T-helper 9 cell (primary cell): ENCODE measurements around the gene CACNA2D3.

Experiments
- DNase-seq: peaks from one replicate; pipeline ENCODE4 v3.0.0-alpha.2; 2020

Gene CACNA2D3

DNA sequence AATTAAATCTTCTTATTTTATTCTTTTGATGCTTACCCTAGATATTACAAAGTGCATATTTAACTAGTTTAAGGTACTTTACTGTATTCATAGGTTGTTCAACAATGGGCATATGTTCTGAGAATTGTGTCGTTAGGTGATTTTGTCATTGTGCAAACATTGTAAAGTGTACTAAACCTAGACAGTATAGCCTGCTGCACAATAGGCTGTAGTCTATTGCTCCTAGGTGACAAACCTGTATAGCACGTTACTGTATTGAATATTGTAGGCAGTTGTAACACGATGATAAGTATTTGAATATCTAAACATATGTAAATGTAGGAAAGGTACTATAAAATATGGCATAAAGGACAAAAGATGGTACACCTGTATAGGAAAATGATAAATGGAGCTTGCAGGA, 100.7 kb downstream of the CACNA2D3 start:
- DNase-seq: no peak

DNA sequence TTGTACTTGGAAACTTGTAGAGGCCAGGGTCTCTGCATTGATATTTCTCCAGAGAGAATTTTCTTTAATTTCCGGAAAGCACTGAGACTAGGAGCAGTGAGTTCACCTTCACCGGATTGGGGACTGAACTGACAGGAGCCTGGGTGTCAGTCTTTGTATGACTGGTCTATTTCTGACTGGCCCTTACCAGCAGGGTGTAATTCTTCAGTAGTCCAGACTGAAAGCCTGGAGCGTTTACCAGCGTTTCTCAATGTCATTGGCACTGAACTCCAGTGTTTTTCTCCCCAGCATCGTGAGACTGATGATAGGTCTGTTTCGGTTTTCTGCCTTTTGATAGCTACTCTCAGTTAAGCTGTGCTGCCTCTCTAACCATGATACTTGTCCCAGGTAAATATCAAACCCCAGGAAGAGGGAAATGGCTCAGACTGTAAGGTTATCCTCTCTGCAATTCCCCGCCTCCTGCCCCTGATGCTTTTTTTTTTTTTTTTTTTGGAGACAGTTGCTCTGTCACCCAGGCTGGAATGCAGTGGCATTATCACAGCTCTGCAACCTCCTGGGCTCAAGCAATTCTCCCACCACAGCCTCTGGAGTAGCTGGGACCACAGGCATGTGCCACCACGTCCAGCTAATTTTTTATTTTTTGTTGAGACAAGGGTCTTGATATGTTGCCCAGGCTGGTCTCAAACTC, 103.6 kb downstream of the CACNA2D3 start:
- no peak for DNase-seq

DNA sequence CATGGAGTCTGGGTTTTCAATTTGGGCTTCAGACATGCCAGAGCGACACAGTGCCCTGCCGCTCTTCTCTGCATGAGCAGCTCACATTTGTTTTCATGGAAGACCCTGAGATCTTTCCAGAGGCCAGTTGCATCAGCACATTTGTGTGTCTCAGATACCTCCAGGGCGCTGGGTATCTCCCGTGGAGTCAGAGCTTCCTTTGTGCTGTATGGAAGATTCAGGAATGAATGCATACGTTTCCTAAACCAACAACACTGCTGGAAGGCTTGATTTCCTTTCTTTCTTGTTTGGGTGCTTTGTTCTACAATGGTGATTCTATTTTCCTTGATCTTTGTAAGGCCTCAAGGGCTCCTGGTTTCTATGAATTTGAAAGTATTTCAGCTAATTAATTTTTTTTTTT, 106.5 kb downstream of the CACNA2D3 start:
- no peak for DNase-seq

DNA sequence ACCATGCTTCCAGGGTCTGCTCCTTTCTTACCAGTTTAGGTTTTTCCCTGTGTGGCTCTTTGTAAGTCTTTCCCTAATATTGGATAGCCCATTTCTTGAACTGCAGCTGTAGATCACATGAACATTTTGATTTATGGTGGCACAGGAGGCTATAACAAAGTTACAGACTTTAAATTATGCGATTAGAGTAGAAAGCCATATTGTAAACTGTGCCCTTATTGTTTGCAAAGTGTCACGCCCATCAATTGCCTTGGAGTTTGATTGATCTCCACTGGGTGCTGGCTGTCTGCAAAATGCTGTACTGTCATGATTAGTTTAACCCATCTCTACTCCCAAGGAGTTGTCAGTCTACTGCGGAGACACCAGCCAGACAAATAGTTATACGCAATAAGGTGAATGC, 110.3 kb downstream of the CACNA2D3 start:
- no peak for DNase-seq

DNA sequence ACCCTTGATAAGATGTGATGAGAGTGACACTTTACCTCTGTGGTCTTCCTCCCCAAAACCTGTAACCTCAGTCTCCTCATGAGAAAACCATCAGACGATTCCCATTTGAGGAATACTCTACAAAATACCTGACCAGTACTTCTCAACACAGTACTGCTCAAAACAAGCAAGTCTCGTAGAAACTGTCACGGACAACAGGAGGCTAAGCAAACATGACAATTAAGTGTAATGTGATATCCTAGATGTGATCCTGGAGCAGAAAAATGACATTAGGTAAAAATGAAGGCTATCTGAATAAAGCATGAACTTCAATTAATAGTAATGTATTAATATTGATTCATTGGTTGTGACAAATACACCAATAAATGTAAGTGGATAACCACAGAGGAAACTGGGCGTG, 113.6 kb downstream of the CACNA2D3 start:
- no peak for DNase-seq

- no peak for DNase-seq
These were observed 114.8 kb downstream of the CACNA2D3 start for GRCh38 chr3:54237109-54237508.

DNA sequence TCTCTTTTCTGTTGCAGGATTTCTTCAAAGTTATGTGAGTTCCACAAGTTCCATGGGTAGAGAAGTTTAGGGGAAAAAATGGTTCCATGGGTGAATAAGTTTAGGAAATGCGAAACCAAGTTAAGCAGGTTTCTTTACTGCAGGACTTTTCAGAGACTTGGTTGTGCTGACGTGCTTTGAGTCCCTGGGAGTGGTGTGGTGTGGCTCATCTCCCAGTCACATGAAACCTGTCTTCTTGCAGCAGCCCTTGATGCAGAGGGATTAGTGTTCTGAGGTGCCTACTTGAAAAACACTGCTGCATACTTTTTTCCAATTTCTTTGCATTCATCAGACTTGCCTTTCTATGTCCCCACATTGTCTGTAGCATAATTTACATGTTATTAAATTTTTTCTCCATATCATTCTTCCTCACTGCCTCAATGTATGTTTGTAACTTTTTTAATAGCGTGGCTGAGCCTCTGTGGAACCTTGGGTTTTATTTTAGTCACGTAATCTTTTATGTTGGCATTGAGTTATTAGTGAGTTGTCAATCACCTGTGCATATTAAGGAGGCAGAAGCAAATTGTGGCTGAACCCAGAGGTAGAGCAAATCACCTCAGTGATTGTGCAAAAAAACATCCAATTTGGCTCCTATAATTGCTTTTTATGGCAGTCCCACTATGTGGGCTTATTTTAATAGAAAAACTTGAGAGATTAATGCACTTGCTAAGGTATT, 115.6 kb downstream of the CACNA2D3 start:
- DNase-seq: no peak

DNA sequence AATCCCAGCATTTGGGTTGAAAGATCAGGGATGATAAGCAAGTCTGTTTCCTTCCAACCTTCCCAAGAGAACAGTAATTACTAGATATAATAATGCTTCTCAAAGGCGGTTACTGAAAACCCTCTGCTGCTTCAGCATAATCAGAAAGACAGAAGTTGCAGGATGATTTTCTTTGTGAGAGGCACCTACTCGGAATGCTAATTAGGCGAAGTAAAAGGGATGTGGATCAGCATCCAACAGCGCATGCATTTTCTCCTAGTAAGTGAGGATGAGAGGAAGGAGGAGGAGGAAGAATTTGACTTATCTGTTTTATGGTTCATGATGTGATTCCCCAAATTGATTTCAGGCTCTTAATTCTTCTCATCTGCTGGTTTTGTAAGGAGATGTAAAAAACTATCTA, 118.0 kb downstream of the CACNA2D3 start:
- DNase-seq: no peak

GRCh38 chr3:54243056-54243931, 120.9 kb downstream of the CACNA2D3 start:
- no peak for DNase-seq

DNA sequence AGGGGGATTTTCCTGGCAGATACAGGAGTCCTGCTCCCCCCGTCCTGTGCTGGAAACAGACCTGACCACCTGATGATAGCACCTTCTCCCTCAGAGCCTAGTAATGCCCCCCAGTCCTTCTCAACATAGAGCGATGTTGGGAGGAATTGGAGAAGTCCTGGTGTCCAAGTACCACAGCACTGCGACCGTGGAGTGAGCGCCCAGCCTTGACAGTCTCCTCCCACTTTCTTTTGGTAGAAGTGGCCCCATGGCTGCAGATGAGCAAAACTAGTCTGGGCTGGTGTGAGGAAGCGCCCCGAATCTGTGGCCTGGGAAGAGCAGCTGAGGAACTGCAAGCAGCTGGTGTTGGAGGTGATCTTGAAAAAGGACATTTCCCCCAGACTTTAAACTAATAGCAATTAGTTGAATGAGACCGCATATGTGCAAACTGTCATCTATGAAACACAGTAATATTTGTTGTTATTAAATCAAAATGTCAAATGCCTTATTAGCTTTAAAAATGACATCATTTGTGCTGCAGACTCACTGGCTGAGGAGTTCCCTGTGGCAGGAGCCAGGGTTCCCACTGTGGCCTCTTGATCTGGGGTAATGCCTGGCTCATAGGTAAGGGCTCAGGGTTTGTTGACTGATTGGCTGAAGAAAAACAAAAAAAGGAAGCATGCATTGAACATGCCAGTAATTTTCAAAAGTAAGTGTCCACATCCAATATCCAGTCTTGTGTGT, 121.8 kb downstream of the CACNA2D3 start:
- no peak for DNase-seq

- no peak for DNase-seq
These were observed 129.4 kb downstream of the CACNA2D3 start for GRCh38 chr3:54251705-54252104.

DNA sequence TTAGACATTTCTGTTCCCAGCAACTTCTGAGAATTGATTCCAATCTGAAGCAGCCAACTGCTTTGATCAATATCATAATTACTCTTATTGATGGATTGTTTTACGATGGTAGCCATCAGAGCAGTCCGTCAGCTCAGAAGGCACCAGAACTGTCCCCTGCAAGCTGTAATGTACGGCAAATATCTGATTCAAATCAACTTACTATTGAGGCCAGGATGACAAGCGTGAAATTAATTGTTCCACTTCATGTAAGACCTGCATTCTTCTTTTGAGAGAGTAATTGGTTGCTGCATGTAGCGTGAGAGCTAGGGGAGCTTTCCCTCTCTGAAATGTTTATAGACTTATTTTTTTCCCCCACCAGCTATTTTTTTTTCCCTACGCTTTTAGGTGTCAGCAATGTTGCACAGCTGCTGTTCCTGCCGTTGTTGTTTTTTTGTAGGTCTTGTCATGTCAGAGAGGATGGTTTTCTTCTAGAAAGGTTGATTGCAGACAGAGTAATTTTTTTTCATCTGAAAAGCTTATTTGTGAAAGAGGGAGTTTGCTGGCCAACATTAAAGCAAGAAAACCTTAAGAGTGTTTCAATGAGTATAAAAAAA, 134.9 kb downstream of the CACNA2D3 start:
- no peak for DNase-seq

DNA sequence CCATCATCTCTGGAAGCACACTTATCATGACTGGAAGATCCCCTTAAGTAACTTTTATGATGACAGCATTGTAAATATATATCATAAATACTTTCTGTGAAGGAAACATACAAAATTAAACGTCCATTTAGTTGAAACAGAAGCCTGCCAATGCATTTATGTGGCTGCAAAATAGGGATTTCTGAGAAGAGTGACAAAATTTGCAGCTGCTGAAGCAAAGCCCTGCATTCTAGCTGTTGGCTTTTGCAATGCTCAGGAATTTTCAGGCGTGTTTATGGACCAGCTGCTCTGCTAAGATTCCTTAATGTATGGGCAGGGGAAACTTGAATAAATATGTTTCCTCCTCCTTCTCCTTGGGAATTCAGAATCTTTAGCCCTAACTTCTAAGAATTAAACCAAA, 137.3 kb downstream of the CACNA2D3 start:
- no peak for DNase-seq

DNA sequence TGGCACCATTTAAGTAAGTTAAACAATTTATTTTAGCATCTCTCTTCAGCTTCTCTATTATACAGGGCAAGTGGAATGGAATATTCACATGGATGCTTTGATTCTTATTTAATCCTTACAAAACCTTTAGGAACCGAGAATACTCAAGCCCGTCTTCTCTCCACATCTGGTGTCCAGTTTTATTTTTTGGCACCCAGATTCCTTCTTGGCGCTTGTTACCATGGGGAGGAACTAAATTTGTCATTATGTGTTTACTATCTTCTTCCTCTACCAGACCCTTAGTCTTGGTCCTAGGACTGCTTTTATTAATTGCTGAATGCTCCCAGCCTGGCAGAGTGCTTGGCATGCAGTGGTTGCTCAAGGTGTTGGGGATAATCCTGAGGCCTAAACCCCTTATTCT, 138.8 kb downstream of the CACNA2D3 start:
- no peak for DNase-seq

DNA sequence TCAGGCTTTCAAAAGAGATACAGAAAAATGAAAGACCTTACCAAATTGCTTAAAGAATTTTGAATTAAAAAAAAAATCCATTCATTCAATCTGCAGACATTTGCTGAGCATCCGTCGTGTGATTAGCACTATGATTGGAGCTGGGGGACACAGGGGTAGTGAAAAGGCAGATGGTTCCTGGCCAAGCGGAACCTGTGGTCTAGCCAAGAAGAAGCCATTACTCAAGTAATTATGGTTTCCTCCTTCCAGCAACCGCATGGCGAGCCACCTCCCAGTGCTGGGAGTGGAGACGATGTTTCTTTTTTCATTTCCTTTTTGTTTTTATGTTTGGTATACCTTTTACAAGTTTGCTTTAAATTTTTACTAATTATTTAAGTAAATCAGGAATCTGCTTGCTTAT, 140.2 kb downstream of the CACNA2D3 start:
- DNase-seq: no peak

DNA sequence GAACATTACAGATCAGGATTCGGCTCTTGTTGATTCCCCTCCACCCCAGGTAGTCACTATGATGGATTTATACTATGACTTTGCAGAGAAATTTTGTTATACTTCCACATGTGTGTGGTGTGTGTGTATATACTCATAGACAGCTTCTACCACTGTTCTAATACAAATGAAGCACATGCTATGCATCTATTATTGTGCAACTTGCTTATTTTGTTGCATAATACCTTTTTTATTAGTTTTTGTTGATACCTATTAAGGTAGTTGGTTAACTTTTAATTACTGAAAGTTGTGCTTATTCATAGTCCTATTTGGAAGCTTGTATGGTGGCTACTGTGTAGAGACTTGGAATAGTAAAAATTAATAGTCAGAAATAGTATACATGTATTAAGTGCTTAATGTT, 140.6 kb downstream of the CACNA2D3 start:
- DNase-seq: no peak

- no peak for DNase-seq
These were observed 141.7 kb downstream of the CACNA2D3 start for GRCh38 chr3:54264050-54264449.

- no peak for DNase-seq
These were observed 148.6 kb downstream of the CACNA2D3 start for GRCh38 chr3:54270816-54271526.

DNA sequence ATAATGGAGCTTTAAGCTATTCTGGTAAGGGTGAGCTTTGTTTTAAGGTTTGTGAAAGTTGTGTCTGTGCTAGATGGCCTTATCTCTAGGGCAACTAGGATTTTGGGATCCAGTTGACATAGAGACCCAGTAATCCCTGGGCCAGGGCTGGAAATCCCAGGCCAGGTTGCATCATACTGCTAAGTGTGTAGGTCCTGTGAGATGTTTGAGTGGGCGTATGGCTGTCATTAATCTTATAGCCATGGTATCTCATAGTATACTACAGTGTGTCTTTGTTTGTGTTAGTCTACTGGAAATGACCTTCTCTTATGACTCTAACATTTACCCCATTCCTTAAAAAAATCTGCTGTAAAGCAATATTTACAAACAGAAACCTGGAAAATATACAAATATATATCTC, 151.4 kb downstream of the CACNA2D3 start:
- DNase-seq: no peak

- DNase-seq: no peak
These were observed 152.3 kb downstream of the CACNA2D3 start for GRCh38 chr3:54274607-54275006.

- DNase-seq: no peak
These were observed 156.7 kb downstream of the CACNA2D3 start for GRCh38 chr3:54279005-54279583.

DNA sequence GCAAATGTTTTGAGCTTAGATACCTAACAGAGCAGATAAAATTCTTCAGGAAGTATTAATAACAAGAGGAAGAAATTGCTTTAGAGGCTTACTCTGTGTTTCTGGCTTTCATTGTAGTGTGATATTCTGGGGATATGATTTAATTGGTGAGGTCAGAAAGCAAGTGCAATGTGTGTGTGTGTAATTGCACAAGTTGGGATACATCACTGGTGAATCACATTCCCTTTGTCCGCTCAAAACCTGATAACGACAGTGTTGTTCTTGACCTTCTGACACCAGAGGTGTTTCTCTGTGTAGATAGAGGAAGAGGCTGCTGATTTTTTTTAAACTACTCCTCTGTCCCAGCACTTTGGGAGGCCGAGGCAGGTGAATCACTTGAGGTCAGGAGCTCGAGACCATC, 161.1 kb downstream of the CACNA2D3 start:
- DNase-seq: no peak
